WTC11 (cell line): ENCODE measurements around the gene TREX2. TPM values are rescaled to one million over a fixed set of nuclear protein-coding genes. Genes with fewer than 3 reads are reported as not detected.
"Not testable (repeated sequence)": the region's sequence is repeated elsewhere in the genome, so short reads cannot be mapped to it uniquely, and the experiment has no call there.

Experiments used
- ATAC-seq: fragments of 200-7000 bp; cut with Tn5 transposase; 2 replicates; pipeline ENCODE4 v1.10.0; 2021; ENCODE audit warnings: mild to moderate bottlenecking, moderate library complexity
- CTCF ChIA-PET: fragments of 300-600 bp; sonication (Branson Sonifier 250); formaldehyde crosslinking; loops from one replicate; lab custom pipeline; 2021; ENCODE audit warnings: antibody characterized with exemption; lab: Charles Lee
- POLR2A ChIA-PET: fragments of 350-600 bp; sonication (Branson Sonifier 250); formaldehyde crosslinking; loops from one replicate; lab custom pipeline; 2021; ENCODE audit warnings: antibody characterized with exemption; lab: Charles Lee
- DNase-seq: peaks from one replicate; pipeline ENCODE4 v3.0.0; 2021; ENCODE audit warnings: low spot score
- H3K27ac Mint-ChIP-seq: 2 replicates; pipeline ENCODE4 v1.8.0; 2021; ENCODE audit warnings: mixed read lengths
- H3K27me3 Mint-ChIP-seq: 2 replicates; pipeline ENCODE4 v1.8.0; 2021; ENCODE audit warnings: low read depth, mild to moderate bottlenecking, moderate library complexity, mixed read lengths
- H3K36me3 Mint-ChIP-seq: 2 replicates; pipeline ENCODE4 v1.8.0; 2021; ENCODE audit warnings: mixed read lengths
- H3K4me1 Mint-ChIP-seq: 2 replicates; pipeline ENCODE4 v1.8.0; 2022; ENCODE audit warnings: mixed read lengths
- H3K4me3 Mint-ChIP-seq: 2 replicates; pipeline ENCODE4 v1.8.0; 2021; ENCODE audit warnings: mild to moderate bottlenecking, moderate library complexity, mixed read lengths
- H3K9me3 Mint-ChIP-seq: 2 replicates; pipeline ENCODE4 v1.8.0; 2021; ENCODE audit warnings: mixed read lengths
- CREB1 ChIP-seq: sonication (generic); formaldehyde crosslinking; IDR thresholded peaks from 2 replicates; pipeline ENCODE4 v1.8.0; 2023; ENCODE audit warnings: mild to moderate bottlenecking, missing genetic modification reagents
- FOXK1 ChIP-seq: sonication (generic); formaldehyde crosslinking; IDR thresholded peaks from 2 replicates; pipeline ENCODE4 v1.8.0; 2022; ENCODE audit warnings: mild to moderate bottlenecking, moderate library complexity, missing genetic modification reagents
- FOXP1 ChIP-seq: sonication (generic); formaldehyde crosslinking; IDR thresholded peaks from 2 replicates; pipeline ENCODE4 v1.8.0; 2022; ENCODE audit warnings: missing genetic modification reagents, mild to moderate bottlenecking, moderate library complexity, borderline replicate concordance
- GABPB1 ChIP-seq: sonication (generic); formaldehyde crosslinking; IDR thresholded peaks from 2 replicates; pipeline ENCODE4 v1.8.1; 2023; ENCODE audit warnings: mild to moderate bottlenecking, missing genetic modification reagents
- IRF2 ChIP-seq: sonication (generic); formaldehyde crosslinking; IDR thresholded peaks from 2 replicates; pipeline ENCODE4 v1.8.0; 2022; ENCODE audit warnings: low read depth, missing genetic modification reagents, borderline replicate concordance
- JAZF1 ChIP-seq: fragments of 250-450 bp; sonication (Bioruptor Pico); IDR thresholded peaks from 2 replicates; pipeline ENCODE4 v1.9.0; 2021; ENCODE audit warnings: moderate library complexity, mild to moderate bottlenecking, inconsistent platforms
- KAT7 ChIP-seq: sonication (generic); formaldehyde crosslinking; IDR thresholded peaks from 2 replicates; pipeline ENCODE4 v1.8.1; 2023; ENCODE audit warnings: missing genetic modification reagents, mild to moderate bottlenecking, borderline replicate concordance
- NR3C1 ChIP-seq: sonication (generic); formaldehyde crosslinking; conservative IDR thresholded peaks from 2 replicates; pipeline ENCODE4 v1.8.1; 2023; ENCODE audit warnings: low read depth, mild to moderate bottlenecking, missing genetic modification reagents
- OVOL2 ChIP-seq: fragments of 250-450 bp; sonication (Bioruptor Pico); IDR thresholded peaks from 2 replicates; pipeline ENCODE4 v1.9.0; 2021; ENCODE audit warnings: mild to moderate bottlenecking, borderline replicate concordance
- PRRX2 ChIP-seq: fragments of 250-450 bp; sonication (Bioruptor Pico); IDR thresholded peaks from 2 replicates; pipeline ENCODE4 v1.8.0; 2021; ENCODE audit warnings: mild to moderate bottlenecking
- SMAD3 ChIP-seq: sonication (generic); formaldehyde crosslinking; IDR thresholded peaks from 2 replicates; pipeline ENCODE4 v1.8.0; 2022; ENCODE audit warnings: missing genetic modification reagents, mild to moderate bottlenecking, borderline replicate concordance
- TEAD4 ChIP-seq: sonication (generic); formaldehyde crosslinking; IDR thresholded peaks from 2 replicates; pipeline ENCODE4 v1.8.0; 2022; ENCODE audit warnings: mild to moderate bottlenecking, missing genetic modification reagents
- ZBTB21 ChIP-seq: sonication (generic); formaldehyde crosslinking; IDR thresholded peaks from 2 replicates; pipeline ENCODE4 v1.8.1; 2023; ENCODE audit warnings: mild to moderate bottlenecking, missing genetic modification reagents, borderline replicate concordance
- ZNF138 ChIP-seq: sonication (generic); formaldehyde crosslinking; conservative IDR thresholded peaks from 2 replicates; pipeline ENCODE4 v1.8.1; 2022; ENCODE audit warnings: mild to moderate bottlenecking, moderate library complexity, missing genetic modification reagents
- ZNF263 ChIP-seq: sonication (generic); formaldehyde crosslinking; IDR thresholded peaks from 2 replicates; pipeline ENCODE4 v1.8.1; 2022; ENCODE audit warnings: low read depth, mild to moderate bottlenecking, moderate library complexity, missing genetic modification reagents
- ZNF416 ChIP-seq: fragments of 250-450 bp; sonication (Bioruptor Pico); IDR thresholded peaks from 2 replicates; pipeline ENCODE4 v1.9.0; 2021; ENCODE audit warnings: mild to moderate bottlenecking, inconsistent platforms
- total RNA-seq: library from RNA; stranded (reverse); gene quantifications from 3 replicates; pipeline ENCODE4 v1.2.3, GENCODE V29; 2021
- TF ChIP-seq, protein P1 (sequence below): sonication (generic); formaldehyde crosslinking; IDR thresholded peaks from 2 replicates; pipeline ENCODE4 v1.8.1; 2022; ENCODE audit warnings: low read depth, missing genetic modification reagents, borderline replicate concordance
- TF ChIP-seq, protein P2 (sequence below): sonication (generic); formaldehyde crosslinking; IDR thresholded peaks from 2 replicates; pipeline ENCODE4 v1.8.1; 2023; ENCODE audit warnings: mild to moderate bottlenecking, missing genetic modification reagents
- TF ChIP-seq, protein P3 (sequence below): sonication (generic); formaldehyde crosslinking; IDR thresholded peaks from 2 replicates; pipeline ENCODE4 v1.8.1; 2022; ENCODE audit warnings: missing genetic modification reagents, borderline replicate concordance
- TF ChIP-seq, protein P4 (sequence below): sonication (generic); formaldehyde crosslinking; IDR thresholded peaks from 2 replicates; pipeline ENCODE4 v1.8.1; 2023; ENCODE audit warnings: mild to moderate bottlenecking, missing genetic modification reagents, moderate library complexity
- TF ChIP-seq, protein P5 (sequence below): sonication (generic); formaldehyde crosslinking; IDR thresholded peaks from 2 replicates; pipeline ENCODE4 v1.8.1; 2023; ENCODE audit warnings: mild to moderate bottlenecking, missing genetic modification reagents

Gene TREX2
- total RNA-seq, 1 experiment from 2014 or later = 1.5 TPM

DNA sequence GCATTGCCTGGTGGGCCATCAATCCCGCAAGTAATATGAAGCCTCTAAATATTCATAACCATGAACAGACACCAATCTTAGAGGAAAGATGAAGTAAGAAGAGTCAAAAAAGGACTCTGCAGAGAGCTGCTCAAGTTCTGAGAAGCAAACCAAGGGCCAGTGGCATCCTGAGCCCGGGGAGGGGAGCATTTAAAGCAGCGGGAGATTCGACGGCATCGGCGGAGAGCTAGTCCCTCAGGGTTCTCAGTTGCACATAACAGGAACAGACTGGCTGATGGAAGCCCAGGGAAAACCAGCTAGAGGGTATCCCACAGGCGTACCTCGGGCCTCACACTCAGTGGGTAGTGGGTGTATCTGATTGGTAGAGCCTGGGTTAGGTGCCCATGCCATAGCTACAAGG is 39.8 kb downstream of the TREX2 start:
- CTCF ChIA-PET = interaction anchor here (1.9 kb wide), 1 partner anchor 133 kb away, joined by 5 read pairs; no protein-coding TSS in a partner anchor

DNA sequence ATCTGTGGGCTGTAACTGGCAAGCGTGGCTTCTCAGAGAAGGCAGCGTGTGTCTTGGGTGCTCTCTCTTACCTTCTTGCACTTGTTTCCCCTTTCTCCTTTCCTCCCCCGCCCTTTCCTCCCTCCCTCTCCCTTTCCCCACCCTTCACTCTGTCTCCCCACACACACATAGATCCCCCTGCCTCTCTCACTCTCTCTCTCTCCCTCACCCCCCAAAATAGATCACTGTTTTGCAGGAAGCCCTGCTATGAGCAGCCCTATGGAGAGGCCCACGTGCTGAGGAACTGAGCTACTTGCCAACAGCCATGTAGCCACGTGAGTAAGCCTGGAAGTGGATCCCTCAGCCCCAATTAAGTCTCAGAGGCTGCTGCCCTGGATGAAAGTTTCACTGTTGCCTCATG is 40.4 kb downstream of the TREX2 start:
- Mint-ChIP-seq H3K36me3 (no peaks in the 10 kb centered on the region), H3K4me1 (no peaks in the 10 kb centered on the region), H3K27ac (no peak overlapping the region), H3K9me3 (peaks cover 5% of the 10 kb centered on the region; the same call in 1 of the 2 replicates), H3K4me3 (no peak overlapping the region)
- ATAC-seq = no peak
- TF ChIP-seq, protein P1, sequence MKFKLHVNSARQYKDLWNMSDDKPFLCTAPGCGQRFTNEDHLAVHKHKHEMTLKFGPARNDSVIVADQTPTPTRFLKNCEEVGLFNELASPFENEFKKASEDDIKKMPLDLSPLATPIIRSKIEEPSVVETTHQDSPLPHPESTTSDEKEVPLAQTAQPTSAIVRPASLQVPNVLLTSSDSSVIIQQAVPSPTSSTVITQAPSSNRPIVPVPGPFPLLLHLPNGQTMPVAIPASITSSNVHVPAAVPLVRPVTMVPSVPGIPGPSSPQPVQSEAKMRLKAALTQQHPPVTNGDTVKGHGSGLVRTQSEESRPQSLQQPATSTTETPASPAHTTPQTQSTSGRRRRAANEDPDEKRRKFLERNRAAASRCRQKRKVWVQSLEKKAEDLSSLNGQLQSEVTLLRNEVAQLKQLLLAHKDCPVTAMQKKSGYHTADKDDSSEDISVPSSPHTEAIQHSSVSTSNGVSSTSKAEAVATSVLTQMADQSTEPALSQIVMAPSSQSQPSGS (CRISPR knock-in tag) = no peak
- TF ChIP-seq, protein P2, sequence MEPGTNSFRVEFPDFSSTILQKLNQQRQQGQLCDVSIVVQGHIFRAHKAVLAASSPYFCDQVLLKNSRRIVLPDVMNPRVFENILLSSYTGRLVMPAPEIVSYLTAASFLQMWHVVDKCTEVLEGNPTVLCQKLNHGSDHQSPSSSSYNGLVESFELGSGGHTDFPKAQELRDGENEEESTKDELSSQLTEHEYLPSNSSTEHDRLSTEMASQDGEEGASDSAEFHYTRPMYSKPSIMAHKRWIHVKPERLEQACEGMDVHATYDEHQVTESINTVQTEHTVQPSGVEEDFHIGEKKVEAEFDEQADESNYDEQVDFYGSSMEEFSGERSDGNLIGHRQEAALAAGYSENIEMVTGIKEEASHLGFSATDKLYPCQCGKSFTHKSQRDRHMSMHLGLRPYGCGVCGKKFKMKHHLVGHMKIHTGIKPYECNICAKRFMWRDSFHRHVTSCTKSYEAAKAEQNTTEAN (CRISPR knock-in tag) = no peak
- no peak for TF ChIP-seq KAT7 (CRISPR knock-in tag)
- TF ChIP-seq ZNF138 (CRISPR knock-in tag) = no peak
- TF ChIP-seq, protein P3, sequence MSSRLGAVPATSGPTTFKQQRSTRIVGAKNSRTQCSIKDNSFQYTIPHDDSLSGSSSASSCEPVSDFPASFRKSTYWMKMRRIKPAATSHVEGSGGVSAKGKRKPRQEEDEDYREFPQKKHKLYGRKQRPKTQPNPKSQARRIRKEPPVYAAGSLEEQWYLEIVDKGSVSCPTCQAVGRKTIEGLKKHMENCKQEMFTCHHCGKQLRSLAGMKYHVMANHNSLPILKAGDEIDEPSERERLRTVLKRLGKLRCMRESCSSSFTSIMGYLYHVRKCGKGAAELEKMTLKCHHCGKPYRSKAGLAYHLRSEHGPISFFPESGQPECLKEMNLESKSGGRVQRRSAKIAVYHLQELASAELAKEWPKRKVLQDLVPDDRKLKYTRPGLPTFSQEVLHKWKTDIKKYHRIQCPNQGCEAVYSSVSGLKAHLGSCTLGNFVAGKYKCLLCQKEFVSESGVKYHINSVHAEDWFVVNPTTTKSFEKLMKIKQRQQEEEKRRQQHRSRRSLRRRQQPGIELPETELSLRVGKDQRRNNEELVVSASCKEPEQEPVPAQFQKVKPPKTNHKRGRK (CRISPR knock-in tag) = no peak
- TF ChIP-seq, all 79 proteins: peak for 0
- ChIA-PET POLR2A (no interaction called here), CTCF (interaction anchor here (1.9 kb wide), 1 partner anchor 134 kb away, joined by 5 read pairs; no protein-coding TSS in a partner anchor)
- no peak for DNase-seq
- peaks cover 5% of the 10 kb centered on the region for H3K27me3 Mint-ChIP-seq

More for the DNA sequence above, 39.8 kb downstream of the TREX2 start:
- Mint-ChIP-seq H3K4me3 (no peak overlapping the region), H3K27me3 (peaks cover 10% of the 10 kb centered on the region), H3K4me1 (peaks cover 4% of the 10 kb centered on the region), H3K27ac (no peak overlapping the region), H3K36me3 (no peaks in the 10 kb centered on the region), H3K9me3 (peaks cover 5% of the 10 kb centered on the region; the same call in 1 of the 2 replicates)
- POLR2A ChIA-PET = no interaction called here
- ATAC-seq (no peak), DNase-seq (no peak)
- TF ChIP-seq IRF2 (CRISPR knock-in tag) (no peak), GABPB1 (no peak), ZNF263 (CRISPR knock-in tag) (no peak), ZBTB21 (CRISPR knock-in tag) (no peak), SMAD3 (CRISPR knock-in tag) (no peak), TEAD4 (CRISPR knock-in tag) (no peak), JAZF1 (CRISPR knock-in tag) (no peak), FOXP1 (CRISPR knock-in tag) (no peak), PRRX2 (no peak), ZNF416 (CRISPR knock-in tag) (no peak), CREB1 (no peak), NR3C1 (CRISPR knock-in tag) (no peak), FOXK1 (CRISPR knock-in tag) (no peak), OVOL2 (CRISPR knock-in tag) (no peak)
- TF ChIP-seq, protein P1 (CRISPR knock-in tag) = no peak
- TF ChIP-seq, protein P4, sequence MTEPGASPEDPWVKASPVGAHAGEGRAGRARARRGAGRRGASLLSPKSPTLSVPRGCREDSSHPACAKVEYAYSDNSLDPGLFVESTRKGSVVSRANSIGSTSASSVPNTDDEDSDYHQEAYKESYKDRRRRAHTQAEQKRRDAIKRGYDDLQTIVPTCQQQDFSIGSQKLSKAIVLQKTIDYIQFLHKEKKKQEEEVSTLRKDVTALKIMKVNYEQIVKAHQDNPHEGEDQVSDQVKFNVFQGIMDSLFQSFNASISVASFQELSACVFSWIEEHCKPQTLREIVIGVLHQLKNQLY = no peak
- TF ChIP-seq, protein P5, sequence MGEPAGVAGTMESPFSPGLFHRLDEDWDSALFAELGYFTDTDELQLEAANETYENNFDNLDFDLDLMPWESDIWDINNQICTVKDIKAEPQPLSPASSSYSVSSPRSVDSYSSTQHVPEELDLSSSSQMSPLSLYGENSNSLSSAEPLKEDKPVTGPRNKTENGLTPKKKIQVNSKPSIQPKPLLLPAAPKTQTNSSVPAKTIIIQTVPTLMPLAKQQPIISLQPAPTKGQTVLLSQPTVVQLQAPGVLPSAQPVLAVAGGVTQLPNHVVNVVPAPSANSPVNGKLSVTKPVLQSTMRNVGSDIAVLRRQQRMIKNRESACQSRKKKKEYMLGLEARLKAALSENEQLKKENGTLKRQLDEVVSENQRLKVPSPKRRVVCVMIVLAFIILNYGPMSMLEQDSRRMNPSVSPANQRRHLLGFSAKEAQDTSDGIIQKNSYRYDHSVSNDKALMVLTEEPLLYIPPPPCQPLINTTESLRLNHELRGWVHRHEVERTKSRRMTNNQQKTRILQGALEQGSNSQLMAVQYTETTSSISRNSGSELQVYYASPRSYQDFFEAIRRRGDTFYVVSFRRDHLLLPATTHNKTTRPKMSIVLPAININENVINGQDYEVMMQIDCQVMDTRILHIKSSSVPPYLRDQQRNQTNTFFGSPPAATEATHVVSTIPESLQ (CRISPR knock-in tag) = no peak
- TF ChIP-seq, protein P3 (CRISPR knock-in tag) = no peak

DNA sequence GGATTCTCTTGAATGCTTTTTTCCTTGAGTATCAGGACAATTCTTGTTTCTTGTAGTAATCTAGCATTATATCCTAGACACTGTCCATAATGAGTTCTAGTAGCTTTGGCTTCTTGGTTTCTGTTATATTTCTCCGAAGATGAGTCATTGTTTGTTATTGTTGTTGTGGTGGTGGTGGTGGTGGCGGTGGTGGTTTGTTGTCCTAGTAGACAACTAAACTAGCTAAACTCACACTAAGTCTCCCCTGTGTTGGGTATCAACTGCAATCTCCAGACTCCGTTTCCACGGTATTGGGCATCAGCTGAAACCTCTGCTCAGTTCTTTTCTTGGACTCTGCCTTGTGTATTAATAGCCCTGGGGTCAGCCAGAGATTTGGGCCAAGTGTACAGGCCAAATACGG is 41.5 kb downstream of the TREX2 start:
- not testable (repeated sequence) for H3K4me1 Mint-ChIP-seq, H3K4me3 Mint-ChIP-seq, H3K9me3 Mint-ChIP-seq

More for the DNA sequence above, 41.5 kb downstream of the TREX2 start:
- H3K36me3 Mint-ChIP-seq, CTCF ChIA-PET, ATAC-seq, POLR2A ChIA-PET, DNase-seq, H3K27ac Mint-ChIP-seq, H3K27me3 Mint-ChIP-seq: not testable (repeated sequence)
